Effector CD4-positive, alpha-beta T cell (primary cell): ENCODE data around the gene ZNF654.
"Not testable (repeated sequence)": the region's sequence is repeated elsewhere in the genome, so short reads cannot be mapped to it uniquely, and the experiment has no call there.

Experiments
- DNase-seq: peaks from one replicate; pipeline ENCODE4 v3.0.0-alpha.2; 2020

ZNF654 gene

DNA sequence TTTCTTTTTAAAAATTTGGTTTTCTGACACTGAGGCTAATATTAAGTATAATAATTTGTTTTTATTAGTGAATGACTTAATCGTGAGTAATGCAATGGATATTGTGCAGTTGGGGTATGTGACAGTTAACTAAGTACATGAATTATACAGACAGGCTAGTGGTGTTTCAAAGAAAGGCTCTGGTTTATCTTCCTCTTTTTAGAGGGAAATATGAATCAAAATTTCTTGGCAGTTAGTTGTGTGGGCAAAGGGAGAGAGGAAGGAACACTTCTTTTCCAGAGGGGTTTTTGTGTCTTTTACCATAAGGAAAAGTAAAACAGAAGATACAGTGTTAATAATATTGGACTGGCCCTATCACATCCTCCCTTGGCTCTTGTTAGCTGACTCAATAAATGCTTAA lies 2.7 kb downstream of the ZNF654 start:
- no peak for DNase-seq

DNA sequence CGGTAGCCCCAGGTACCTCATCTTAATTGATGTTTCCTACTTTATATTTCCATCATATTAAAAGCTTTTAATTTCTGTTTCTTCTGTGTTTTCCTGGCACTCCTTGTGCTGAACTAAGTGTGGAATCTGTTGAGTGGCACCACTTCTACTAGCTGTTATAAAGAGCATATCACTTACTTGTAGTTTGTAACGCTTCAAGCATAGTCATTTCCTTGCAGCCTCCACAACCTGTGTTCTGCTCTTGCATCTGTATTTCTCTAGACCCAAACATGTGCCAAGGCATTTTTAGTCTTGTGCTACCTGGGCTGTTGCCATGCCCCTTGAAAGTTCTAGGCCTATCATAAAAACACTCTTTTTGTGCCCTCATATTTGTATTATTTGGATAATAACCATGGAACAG lies 16.0 kb downstream of the ZNF654 start:
- no peak for DNase-seq

DNA sequence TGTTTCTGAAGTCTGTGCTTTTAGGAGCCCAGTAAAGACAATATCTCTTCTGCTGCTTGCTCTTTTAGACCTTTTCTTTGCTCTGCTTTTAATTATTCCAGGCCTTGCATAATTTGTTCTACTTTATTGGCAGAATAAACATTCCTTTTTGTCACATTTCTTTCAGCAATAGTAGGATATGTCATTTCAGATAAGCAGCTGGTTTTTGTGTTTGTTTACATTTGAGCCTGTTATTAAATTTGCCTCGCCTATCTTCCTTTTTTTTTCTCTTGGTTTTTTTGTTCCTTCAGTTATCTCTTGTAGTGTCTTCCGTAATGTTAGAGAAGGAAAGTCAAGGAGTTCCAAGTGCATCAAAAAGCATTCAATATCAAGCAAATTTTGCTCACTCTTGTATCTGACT lies 16.4 kb downstream of the ZNF654 start:
- DNase-seq: no peak

DNA sequence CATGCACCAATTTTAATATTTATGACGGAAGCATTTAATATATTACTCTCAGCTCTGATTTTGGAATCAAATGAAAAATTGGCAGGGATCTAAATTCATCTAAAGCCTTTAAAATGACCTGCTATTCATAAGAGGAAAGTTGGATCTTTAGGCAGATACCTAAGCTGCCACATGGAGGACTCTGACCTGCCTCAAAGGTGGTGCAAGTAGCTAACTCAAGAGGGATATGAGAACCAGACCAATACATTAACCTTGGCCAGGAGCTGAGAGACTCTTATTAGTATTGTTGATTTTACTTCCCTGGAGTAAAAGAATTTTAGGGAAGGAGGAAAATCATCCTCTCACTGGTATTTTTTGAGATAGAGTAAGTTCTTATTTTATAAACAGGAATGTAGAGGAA lies 17.7 kb downstream of the ZNF654 start:
- no peak for DNase-seq

DNA sequence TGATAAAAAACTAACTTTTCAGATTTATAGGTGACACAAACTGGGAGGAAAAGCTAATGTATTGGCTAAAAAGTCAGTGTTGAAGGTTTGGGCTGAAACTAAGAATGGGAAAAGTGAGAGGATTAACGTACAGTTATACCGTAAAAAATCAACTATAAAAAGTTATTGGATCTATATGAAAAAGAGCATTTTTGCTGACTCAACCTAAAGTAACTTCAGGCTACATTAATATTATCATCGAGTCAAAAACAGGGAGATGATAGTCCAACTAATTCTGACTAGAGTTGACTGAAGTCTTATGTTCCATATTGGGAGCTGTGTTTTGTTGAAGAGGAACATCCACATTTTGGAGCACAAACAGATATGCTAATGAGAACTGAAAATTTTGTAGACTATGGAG lies 19.9 kb downstream of the ZNF654 start:
- no peak for DNase-seq

DNA sequence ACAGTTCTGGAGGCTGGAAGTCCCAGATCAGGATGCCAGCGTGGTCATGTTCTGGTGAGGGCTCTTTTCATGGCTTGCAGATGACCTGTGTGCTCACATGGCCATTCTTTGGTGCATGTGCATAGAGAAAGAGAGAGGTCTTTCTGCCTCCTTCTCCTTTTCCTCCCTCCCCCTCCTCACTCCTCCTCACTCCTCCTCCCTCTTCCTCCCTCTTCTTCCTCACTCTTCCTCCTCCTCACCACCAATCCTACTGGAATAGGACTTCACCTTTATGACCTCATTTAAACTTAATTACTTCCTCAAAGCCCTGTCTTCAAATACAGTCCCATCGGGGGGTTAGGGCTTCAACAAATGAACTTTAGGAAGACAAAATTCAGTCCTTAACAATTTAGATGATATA lies 23.8 kb downstream of the ZNF654 start:
- DNase-seq: no peak

DNA sequence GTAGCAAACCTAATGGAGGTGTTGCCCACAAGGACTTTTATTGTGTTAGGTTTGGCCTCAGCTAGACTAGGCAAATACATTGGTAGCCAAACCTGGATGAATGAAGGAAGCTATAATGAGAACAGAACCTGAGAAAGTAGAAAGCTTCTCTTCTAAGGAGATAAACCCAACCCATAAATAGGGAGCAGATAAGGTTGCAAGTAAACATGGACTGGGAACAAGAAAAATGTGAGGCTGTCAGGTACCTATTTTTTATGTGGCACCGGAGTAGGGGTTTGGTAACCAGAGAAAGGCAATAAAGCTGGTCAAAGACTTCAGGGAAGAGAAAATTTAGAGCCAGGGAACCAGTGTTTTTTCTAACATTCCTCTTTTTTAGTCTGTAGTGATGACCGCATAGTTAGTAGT lies 25.0 kb downstream of the ZNF654 start:
- no peak for DNase-seq

DNA sequence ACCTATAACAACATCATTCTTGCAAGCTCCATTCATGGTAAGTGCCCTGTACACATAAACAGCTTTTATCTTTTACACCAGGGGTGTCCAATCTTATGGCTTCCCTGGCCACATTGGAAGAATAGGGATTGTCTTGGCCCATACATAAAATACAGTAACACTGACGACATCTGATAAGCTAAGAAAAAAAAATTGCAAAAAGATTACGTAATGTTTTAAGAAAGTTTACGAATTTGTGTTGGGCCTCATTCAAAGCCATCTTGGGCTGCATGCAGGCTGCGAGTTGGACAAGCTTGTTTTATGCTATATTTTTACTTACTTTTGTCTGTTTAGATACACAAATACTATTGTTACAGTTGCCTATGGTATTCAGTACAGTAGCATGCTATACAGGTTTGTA lies 31.6 kb downstream of the ZNF654 start:
- DNase-seq: no peak

DNA sequence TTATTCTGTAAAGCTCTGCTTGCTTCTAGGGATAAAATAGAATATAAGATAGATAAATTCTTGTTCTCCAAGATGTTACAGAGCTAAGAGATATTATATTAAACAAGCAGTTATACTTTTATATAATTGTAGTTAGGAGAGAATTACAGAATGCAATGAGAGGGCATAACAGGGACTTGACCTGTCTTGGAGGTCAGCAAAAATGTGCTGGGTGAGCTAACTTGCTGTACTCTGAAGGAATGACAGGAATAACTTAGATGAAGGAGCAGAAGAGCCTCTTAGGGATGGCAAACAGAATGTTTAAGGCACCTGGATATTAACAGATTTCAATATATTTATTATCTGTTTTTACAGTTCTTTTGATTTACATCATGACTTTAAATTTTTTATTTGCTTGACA lies 33.2 kb downstream of the ZNF654 start:
- no peak for DNase-seq

DNA sequence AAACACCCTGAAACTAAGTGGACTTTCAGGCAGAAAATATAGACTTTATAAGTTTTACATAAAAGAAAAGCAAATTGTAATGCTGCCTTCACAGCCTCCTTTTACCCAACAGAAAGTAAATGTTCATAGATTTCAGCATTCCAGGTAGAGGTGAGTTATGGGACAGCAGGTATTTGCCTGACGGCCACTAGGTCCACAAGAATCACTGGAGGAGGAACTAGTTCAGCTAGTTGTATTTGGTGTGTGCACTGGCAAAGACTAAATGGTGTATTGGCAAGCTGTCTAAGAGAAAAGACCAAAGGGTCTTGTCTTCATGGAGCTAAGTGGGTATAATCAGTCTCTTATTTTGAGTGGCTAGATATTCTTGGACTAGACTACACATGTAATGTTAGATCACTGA lies 34.2 kb downstream of the ZNF654 start:
- DNase-seq: no peak

DNA sequence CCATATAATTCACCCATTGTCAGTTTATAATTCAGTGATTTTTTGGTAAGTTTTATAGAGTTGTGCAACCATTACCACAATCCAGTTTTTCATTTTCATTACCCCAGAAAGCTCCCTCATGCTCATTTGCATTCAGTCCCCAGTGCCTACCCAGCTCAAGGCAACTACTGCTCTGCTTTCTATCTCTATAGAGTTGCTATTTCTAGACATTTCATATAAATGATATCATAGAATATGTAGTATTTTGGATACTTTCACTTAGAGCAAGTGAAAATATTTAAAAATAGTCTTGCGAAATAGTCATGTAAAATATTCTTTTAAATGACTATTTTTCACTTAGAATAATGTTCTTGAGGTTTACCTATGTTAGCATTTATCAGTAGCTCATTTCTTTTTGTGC lies 42.1 kb downstream of the ZNF654 start:
- no peak for DNase-seq

DNA sequence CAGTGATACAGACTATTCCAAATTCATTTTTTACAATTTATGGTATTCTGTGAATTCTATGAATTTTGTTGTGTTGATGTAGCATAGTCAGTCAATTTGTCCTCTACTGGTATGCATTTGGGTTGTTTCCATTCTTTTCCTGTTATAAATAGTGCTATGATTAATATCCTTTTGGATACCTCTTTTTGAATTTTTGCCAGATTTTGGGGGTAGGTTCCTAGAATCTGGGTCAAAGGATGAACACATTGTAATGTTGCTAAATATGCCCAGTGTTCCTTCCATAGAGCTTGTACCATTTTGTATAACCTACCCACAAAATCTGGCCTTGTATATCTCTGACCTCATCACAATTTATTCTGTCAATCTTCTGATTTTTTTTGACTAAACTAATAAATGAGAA lies 46.3 kb downstream of the ZNF654 start:
- DNase-seq: no peak

DNA sequence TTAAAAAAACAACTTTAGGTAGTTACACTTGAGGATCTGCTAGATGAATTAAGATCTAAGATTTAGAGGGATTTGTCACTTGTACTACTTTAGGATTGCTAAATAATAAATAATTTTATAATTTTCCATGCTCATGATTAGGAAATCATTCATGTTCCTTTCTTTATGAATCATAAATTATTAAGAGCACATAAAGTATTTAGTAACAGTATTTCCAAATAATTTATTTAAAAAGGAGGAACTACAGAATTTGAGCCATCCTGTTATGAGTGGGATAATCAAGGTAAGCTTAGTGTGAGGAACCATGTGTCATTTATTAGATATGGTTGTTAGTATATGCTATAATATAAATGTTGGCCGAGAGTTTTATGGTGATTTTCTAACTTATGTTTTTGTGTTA lies 53.2 kb downstream of the ZNF654 start:
- no peak for DNase-seq

DNA sequence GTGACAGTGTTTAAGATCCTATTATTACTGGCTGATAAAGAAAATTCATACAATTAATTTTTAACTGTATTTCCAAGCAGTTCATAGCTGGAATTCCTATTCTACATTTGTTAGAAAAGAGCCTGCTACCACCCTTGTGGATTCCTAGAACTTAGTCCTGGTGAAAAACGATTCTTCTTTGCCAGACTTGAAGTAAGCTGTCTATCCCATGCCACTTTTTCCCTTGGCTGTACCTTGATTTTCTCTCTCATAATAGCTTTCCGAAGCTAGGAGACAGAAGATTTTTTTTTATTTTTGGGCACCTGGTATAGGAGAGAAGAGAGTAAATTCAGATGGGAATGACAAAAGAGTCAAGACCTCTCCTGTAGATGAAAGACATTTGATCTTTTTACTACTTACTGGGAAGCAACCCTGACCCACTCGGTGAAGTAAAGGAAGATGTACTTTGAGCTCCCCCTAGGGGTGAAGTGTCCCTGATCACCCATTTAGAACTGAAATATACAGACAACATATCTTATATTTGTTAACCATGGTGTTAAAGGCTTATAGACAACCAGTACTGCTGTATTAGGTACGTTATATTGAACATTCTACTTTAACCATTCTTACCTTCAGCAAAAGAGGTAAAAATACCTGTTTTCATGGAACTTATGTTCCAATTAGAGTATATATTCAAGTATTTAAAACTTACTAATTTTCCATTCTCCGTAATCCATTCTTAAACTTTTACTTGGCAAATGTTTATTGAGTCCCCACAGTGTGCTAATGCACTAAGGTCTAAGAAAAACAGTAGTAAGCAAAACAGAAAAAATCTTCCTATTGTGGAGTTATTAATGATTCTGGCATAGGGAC lies 54.5 kb downstream of the ZNF654 start:
- DNase-seq: peak; percentile 56

DNA sequence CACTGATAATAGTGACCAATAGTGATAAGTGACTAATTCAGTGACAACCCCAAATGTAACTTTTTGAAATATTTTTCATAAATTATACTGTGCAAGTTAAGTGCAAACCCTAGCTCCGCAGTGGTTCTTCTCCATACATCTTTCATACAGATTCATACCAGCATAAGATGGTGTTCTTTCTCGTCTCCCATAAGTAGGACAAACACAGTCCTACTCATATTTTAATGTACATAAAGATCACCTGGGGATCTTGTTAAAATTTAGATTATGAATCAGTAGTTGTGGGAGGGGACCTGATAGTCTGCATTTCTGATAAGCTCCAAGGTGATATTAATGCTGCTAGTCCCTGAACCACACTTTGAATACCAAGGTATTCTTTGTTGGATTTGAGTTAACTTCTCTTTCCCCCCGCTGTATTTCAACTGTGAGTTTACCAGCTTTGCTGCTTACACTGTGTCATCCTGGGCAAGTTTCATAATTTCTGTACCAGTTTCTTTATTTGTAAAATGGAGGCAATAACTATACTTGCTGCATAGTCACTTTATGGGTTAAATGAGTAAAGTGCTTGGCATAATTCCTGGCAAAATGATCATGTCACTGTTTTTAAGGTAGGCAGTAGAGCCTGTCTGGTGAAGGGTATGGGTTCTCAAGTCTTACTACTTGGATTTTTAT lies 56.0 kb downstream of the ZNF654 start:
- DNase-seq: no peak

DNA sequence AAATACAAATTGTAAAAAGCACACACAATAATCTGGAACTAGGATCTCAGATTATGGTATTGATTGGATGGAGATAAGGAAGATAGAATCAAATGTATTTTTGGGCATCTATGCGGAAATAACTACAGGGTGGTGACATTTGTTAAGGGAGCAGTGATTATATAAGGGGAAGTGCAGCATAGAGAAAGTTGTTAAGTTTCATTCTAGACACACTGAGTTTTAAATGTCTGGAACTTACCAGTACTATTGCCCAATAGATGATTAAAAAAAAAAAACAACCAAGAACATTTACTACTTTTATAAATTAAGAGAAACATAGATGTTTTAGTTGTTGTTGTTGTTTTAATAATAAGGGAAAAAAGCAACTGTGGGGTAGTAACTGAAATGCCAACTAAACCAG lies 58.6 kb downstream of the ZNF654 start:
- DNase-seq: no peak

DNA sequence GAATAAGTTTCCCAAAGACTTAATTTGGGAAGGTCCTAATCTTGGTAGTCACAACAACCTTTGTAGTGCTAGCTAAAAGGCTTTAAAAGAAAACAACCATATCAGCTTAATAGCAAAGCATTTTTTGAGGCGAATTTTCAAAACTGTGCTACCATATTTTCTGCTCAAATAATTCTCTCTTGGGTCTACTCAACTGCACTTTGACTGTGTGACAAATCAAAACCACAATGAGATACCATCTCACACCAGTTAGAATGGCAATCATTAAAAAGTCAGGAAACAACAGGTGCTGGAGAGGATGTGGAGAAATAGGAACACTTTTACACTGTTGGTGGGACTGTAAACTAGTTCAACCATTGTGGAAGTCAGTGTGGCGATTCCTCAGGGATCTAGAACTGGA lies 59.5 kb downstream of the ZNF654 start:
- not testable (repeated sequence) for DNase-seq

DNA sequence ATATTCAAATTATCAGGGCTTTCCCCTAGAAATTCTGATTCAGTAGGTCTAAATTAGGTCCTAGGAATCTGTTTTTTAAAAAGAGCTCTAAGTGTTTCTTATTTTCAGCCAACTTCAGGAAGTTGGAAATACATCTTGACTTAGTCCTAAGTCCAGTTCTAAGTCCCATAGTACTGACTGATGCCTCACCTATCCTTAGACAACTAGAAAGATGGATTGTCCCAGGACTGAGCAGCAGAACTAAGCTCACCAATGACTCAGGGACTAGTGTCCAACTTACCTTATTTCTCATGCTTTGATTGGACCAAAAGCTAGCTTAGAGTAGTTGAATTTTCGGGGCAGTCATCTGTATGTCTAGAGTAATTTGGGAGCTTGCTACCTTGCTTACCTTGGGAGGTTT lies 64.5 kb downstream of the ZNF654 start:
- no peak for DNase-seq

DNA sequence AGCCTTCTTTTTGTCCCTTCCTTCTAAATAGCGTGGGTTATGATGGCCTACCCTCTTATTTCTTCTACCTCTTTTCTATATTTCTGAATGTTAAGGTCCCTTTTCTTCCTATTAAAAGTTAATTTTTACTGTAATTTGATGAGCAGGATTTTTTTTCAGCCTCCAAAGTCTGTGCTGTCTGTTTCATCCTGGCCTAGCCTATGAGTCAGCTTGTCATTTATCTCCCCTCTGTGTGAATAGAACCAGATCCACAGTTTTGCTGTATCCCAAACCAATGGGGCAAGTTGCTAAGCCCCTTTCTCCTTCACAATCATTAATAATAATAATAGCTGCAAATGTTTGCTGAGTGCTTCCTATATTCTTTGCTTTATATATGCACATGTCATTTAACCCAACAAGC lies 72.6 kb downstream of the ZNF654 start:
- no peak for DNase-seq

DNA sequence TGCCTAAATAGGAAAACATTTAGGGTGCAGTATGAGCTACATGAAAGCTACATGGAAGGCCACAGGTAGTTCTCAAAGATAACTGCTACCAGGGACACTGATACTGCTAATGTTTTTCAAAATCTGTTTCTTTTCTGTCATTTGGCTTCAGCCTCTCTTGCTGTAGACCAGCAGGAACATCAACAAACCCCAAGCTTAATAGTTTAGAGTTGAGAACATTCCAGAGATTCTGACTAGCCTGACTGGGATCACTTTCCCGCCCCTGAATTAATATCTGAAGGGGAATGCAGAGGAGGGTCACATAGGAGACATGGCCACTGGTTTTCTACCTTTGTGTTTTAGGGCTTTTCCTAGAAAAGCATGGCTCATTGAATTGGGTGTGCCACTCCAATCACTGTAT lies 73.8 kb downstream of the ZNF654 start:
- no peak for DNase-seq

DNA sequence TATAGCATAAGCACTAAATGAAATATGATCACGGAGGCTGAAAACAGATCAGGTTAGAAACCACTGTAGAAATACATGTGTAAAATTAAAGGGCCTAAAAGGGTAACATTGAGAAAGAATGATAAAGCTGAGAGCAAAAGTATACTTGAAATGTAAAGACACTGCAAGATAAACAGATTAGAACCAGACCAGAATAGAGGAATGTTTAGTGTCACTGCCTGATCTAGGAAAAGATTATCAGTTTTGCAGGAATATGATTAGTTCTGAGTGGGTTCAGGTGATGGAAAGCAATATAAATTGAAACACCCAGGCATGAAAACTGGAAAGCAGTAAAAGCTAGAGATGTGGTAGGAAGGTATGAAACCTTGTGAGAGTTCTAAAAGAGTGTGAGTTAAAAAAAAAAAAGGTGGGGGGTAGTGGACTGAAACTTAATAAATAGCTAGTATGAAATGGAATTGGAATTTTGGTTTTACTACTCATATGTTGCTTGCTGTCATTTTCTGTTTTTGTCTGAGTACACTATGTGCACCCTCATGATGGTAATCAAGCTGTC lies 74.7 kb downstream of the ZNF654 start:
- DNase-seq: no peak

DNA sequence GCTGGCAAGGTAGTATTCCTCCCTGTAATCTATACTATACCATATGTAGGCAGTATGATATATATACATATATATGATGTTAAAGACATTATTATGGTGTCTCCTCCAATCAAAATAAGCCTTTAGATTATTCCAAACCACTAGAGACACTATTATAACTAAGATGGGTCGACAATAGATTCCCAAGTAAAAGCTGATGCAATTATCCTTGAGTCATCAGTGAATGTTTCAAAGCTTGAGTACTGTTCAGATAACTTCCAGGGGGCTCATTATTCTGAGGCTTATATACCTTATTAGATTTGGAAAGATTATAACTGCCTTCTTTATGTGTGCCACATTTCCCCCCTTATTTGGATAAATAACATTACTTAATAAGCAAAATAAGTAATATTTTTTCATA lies 78.8 kb downstream of the ZNF654 start:
- no peak for DNase-seq

DNA sequence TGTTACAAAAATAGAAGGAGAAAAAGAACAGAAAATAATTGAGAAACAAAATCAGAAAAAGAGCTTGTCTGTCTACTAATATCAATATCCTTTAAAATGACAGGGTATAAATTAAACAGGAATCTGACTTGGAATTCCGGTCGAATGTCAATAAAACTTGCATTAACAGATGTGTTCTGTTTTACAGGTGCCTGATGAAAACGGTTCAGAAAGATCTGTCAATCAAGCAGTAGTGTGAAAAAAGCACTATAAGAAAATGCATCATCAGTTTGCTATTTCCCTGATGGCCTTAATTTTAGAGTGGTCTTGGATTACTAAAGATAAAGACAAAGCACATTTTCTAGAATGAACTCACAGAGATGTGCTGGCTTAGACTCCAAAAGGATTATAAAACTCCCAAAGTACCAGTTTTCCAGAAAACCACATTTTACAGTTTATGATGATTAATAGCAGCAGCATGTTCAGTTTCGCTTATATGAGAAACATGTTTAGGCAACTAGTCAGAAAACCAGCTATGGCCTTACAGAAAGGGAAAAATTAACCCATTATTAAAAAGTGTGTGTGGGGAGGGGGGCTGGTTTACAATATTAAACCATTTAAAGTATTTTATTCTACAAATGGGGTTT lies 82.5 kb downstream of the ZNF654 start:
- no peak for DNase-seq

DNA sequence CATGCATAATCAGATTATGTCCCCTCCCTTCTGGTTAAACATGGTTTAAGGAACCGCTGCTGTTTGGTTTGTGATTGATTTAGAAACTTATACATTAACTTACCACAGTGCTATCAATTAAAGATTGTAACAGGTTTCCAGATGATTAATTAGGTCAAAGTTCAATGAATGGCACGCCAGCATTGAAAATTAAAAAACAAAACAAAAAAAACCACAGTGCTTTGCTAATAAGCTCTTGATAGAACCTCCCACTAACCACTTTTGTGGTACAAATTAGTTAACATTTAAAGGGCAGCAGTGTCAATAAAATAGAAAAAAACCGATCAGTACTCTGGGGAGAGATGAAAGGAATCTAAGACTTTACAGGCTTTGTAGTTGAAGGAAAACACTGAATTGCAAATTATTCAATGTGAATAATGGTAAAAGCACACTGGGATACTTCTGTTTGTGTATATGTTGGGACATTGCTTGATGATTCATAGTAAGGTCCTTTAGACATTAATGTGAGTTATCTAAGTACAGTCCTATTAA lies 83.1 kb downstream of the ZNF654 start:
- DNase-seq: no peak
